Suprapubic skin (tissue), 3 donors: ENCODE data around the gene DNLZ.

Experiments
- POLR2A ChIP-seq, 2 donors: fragments of 450-650 bp; IDR thresholded peaks; one replicate each; pipeline ENCODE4 v1.6.1; 2017; ENCODE audit warnings: antibody characterized with exemption in 2 of 2, mild to moderate bottlenecking in 2 of 2, moderate library complexity in 2 of 2
- TF ChIP-seq, protein P1 (sequence below), 2 donors: fragments of 200-600 bp in 1 of 2; fragments of 450-650 bp in 1 of 2; sonication (generic) in 1 of 2; IDR thresholded peaks; one replicate each; pipeline ENCODE4 v1.5.1; 2016 to 2019; ENCODE audit warnings: antibody characterized with exemption in 2 of 2, mild to moderate bottlenecking in 1 of 2, moderate library complexity in 1 of 2

DNA sequence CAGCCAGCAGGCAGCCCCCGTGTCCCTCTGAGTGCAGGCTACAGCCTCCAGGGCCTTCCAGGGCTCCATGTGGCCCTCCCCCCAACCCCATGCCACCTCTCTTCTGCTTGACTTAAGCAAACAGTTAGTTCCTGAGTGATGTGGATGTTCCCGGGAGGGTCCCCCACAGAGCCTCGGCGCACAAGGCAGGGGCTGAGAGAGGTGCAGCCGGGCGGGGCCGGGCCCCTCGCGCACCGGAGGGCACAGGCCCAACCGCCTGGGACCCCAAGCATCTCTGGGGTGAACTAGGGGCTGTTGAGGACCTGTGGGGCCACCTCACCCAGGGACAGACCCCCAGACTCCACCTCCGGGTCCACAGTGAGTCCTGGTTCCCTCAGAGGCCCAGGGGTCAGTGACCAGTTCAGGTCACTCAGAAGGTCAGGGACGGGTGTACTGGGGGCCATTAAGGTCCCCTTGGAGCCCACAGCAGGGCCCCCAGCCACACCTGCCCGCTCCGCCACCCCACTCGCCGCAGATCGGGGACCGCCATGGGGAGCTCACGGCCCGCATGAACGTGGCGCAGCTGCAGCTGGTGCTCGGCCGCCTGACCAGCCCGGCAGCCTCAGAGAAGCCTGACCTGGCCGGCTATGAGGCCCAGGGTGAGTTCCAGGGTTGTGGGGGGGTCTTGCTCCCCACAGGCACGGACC lies 23.0 kb downstream of the DNLZ start:
- TF ChIP-seq, protein P1, sequence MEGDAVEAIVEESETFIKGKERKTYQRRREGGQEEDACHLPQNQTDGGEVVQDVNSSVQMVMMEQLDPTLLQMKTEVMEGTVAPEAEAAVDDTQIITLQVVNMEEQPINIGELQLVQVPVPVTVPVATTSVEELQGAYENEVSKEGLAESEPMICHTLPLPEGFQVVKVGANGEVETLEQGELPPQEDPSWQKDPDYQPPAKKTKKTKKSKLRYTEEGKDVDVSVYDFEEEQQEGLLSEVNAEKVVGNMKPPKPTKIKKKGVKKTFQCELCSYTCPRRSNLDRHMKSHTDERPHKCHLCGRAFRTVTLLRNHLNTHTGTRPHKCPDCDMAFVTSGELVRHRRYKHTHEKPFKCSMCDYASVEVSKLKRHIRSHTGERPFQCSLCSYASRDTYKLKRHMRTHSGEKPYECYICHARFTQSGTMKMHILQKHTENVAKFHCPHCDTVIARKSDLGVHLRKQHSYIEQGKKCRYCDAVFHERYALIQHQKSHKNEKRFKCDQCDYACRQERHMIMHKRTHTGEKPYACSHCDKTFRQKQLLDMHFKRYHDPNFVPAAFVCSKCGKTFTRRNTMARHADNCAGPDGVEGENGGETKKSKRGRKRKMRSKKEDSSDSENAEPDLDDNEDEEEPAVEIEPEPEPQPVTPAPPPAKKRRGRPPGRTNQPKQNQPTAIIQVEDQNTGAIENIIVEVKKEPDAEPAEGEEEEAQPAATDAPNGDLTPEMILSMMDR (IDR thresholded peaks at IDR 0.05): no peak
- no peak for TF ChIP-seq POLR2A (IDR thresholded peaks at IDR 0.05)
